HepG2 (cell line): ENCODE results near the gene B3GNT2. TPM values are rescaled to one million over a fixed set of nuclear protein-coding genes. Genes with fewer than 3 reads are reported as not detected.
A peak's percentile ranks its signal among the peaks of the same experiment; 100 is the strongest.

Source experiments
- AKAP8 ChIP-seq: sonication (generic); formaldehyde crosslinking; IDR thresholded peaks from 2 replicates; pipeline ENCODE4 v1.5.1; 2020; ENCODE audit warnings: mild to moderate bottlenecking, missing genetic modification reagents
- HOXA7 ChIP-seq: sonication (generic); formaldehyde crosslinking; IDR thresholded peaks from 2 replicates; pipeline ENCODE4 v1.8.1; 2022; ENCODE audit warnings: mild to moderate bottlenecking, missing genetic modification reagents, moderate library complexity
- IRF1 ChIP-seq: sonication (generic); formaldehyde crosslinking; IDR thresholded peaks from 2 replicates; pipeline ENCODE4 v1.4.0; 2020; ENCODE audit warnings: low read depth, mild to moderate bottlenecking, missing genetic modification reagents
- KDM2A ChIP-seq: sonication (generic); formaldehyde crosslinking; IDR thresholded peaks from 2 replicates; pipeline ENCODE4 v1.4.0; 2020; ENCODE audit warnings: low read depth, missing genetic modification reagents, borderline replicate concordance
- KDM3A ChIP-seq: IDR thresholded peaks from 2 replicates; pipeline ENCODE4 v1.6.1; 2018; ENCODE audit warnings: low read depth, missing compliant biosample characterization
- KLF11 ChIP-seq: IDR thresholded peaks from 2 replicates; pipeline ENCODE4 v1.6.1; 2016; ENCODE audit warnings: missing compliant biosample characterization
- MXD3 ChIP-seq: IDR thresholded peaks from 2 replicates; pipeline ENCODE4 v1.6.1; 2016; ENCODE audit warnings: mild to moderate bottlenecking, missing biosample characterization, missing genetic modification reagents
- NFYB ChIP-seq: sonication (generic); formaldehyde crosslinking; IDR thresholded peaks from 2 replicates; pipeline ENCODE4 v1.4.0; 2020; ENCODE audit warnings: missing genetic modification reagents
- TRAFD1 ChIP-seq: sonication (generic); formaldehyde crosslinking; IDR thresholded peaks from 2 replicates; pipeline ENCODE4 v1.5.1; 2020; ENCODE audit warnings: missing genetic modification reagents, mild to moderate bottlenecking, borderline replicate concordance
- WIZ ChIP-seq: sonication (generic); formaldehyde crosslinking; IDR thresholded peaks from 2 replicates; pipeline ENCODE4 v1.5.1; 2020; ENCODE audit warnings: mild to moderate bottlenecking, missing genetic modification reagents
- ZBTB38 ChIP-seq: sonication (generic); formaldehyde crosslinking; IDR thresholded peaks from 2 replicates; pipeline ENCODE4 v1.5.1; 2020; ENCODE audit warnings: mild to moderate bottlenecking, missing genetic modification reagents
- ZMYM4 ChIP-seq: sonication (generic); formaldehyde crosslinking; IDR thresholded peaks from 2 replicates; pipeline ENCODE4 v1.8.1; 2023; ENCODE audit warnings: mild to moderate bottlenecking, missing genetic modification reagents
- ZNF432 ChIP-seq: sonication (generic); formaldehyde crosslinking; IDR thresholded peaks from 2 replicates; pipeline ENCODE4 v1.5.0; 2020; ENCODE audit warnings: missing genetic modification reagents, mild to moderate bottlenecking, borderline replicate concordance
- ZNF557 ChIP-seq: sonication (generic); formaldehyde crosslinking; IDR thresholded peaks from 2 replicates; pipeline ENCODE4 v1.4.0; 2020; ENCODE audit warnings: missing genetic modification reagents
- ZNF563 ChIP-seq: sonication (generic); formaldehyde crosslinking; IDR thresholded peaks from 2 replicates; pipeline ENCODE4 v1.8.0; 2022; ENCODE audit warnings: mild to moderate bottlenecking, moderate library complexity, missing genetic modification reagents
- ZNF646 ChIP-seq: sonication (generic); formaldehyde crosslinking; IDR thresholded peaks from 2 replicates; pipeline ENCODE4 v1.9.0; 2021; ENCODE audit warnings: mild to moderate bottlenecking, missing genetic modification reagents
- ZNF652 ChIP-seq: IDR thresholded peaks from 2 replicates; pipeline ENCODE4 v1.6.1; 2016; ENCODE audit warnings: low read depth, borderline replicate concordance
- ZNF800 ChIP-seq: sonication (generic); formaldehyde crosslinking; IDR thresholded peaks from 2 replicates; pipeline ENCODE4 v1.4.0; 2020; ENCODE audit warnings: missing genetic modification reagents
- polyA plus RNA-seq, 8 experiments: library from polyadenylated mRNA; depleted of rRNA in 3 of 8; stranded (reverse) in 7 of 8; unstranded in 1 of 8; fragments of >200 nt; fragmentation: Illumina TruSeq in 4 of 8; extraction: Trizol in 4 of 8; gene quantifications; 2 replicates each; pipeline versions ENCODE4 v1.2.1 to v1.2.3, GENCODE V29; 2011 to 2016; ENCODE audit warnings: low read depth in 4 of 8, missing spikeins in 1 of 8, mixed read lengths in 1 of 8; ENCODE audit not compliant: insufficient read depth in 1 of 8
- total RNA-seq, 5 experiments: library from RNA; depleted of rRNA; stranded (reverse); fragments of >200 nt; fragmentation: Illumina TruSeq; extraction: Trizol; gene quantifications; 2 replicates each; pipeline ENCODE4 v1.2.3, GENCODE V29; 2016; ENCODE audit warnings: low read depth in 1 of 5

B3GNT2 gene
- total and polyA plus RNA-seq, 2 of the 13 experiments (the other 11 are each of a cell fraction or from before 2014, with no cell fraction given), result 26.3 to 28.5 TPM

GRCh38 chr2:62194558-62195420 lies 1.1 kb upstream of the B3GNT2 start (continued):
- no peak for TF ChIP-seq ZNF432 (CRISPR knock-in tag)
- no peak for TF ChIP-seq HOXA7 (CRISPR knock-in tag)
- TF ChIP-seq ZNF646 (CRISPR knock-in tag), result 0 out of 2 replicates have a peak, but pooled peaks have one; percentile 16
- TF ChIP-seq WIZ (CRISPR knock-in tag), result no peak; the same call in 1 of the 2 replicates
- TF ChIP-seq IRF1 (CRISPR knock-in tag), result no peak
- peak; percentile 57; the same call in 1 of the 2 replicates for TF ChIP-seq ZNF800 (CRISPR knock-in tag)
- peak; percentile 98 for TF ChIP-seq ZBTB38 (CRISPR knock-in tag)
- no peak for TF ChIP-seq ZNF557 (CRISPR knock-in tag)
- TF ChIP-seq MXD3 (CRISPR knock-in tag), result no peak
- TF ChIP-seq KDM3A (CRISPR knock-in tag), result peak; percentile 58; the same call in 1 of the 2 replicates
- TF ChIP-seq ZNF563, result no peak
- no peak for TF ChIP-seq KLF11 (CRISPR knock-in tag)
- peak; percentile 77; the same call in 1 of the 2 replicates for TF ChIP-seq ZMYM4 (CRISPR knock-in tag)
- TF ChIP-seq KDM2A (CRISPR knock-in tag), result no peak
- TF ChIP-seq NFYB (CRISPR knock-in tag), result no peak
- TF ChIP-seq TRAFD1, result no peak
- TF ChIP-seq ZNF652 (CRISPR knock-in tag), result peak; percentile 16; the same call in 1 of the 2 replicates
- TF ChIP-seq AKAP8 (CRISPR knock-in tag), result peak; percentile 49; the same call in 1 of the 2 replicates
